H1 (cell line): Measurements from ENCODE around the gene OR6M1. TPM values are rescaled to one million over a fixed set of nuclear protein-coding genes. Genes with fewer than 3 reads are reported as not detected.

Experiments used
- ATF2 ChIP-seq: IDR thresholded peaks from 2 replicates; pipeline ENCODE4 v1.6.1; 2012; ENCODE audit warnings: low read length, inconsistent platforms
- EP300 ChIP-seq, 2 experiments: IDR thresholded peaks; 1 replicate in 1 of 2; 2 replicates in 1 of 2; pipeline ENCODE4 v1.6.1; 2011 to 2012; ENCODE audit warnings: low read depth in 2 of 2, low read length in 2 of 2, mild to moderate bottlenecking in 2 of 2, borderline replicate concordance in 1 of 2, inconsistent platforms in 1 of 2, moderate library complexity in 1 of 2
- GABPA ChIP-seq: IDR thresholded peaks from 2 replicates; pipeline ENCODE4 v1.6.1; 2011; ENCODE audit warnings: mild to moderate bottlenecking, low read length, moderate library complexity, borderline replicate concordance; ENCODE audit not compliant: insufficient read depth
- POLR2A ChIP-seq, 2 experiments: IDR thresholded peaks; 1 replicate in 1 of 2; 2 replicates in 1 of 2; pipeline ENCODE4 v1.6.1; 2011; ENCODE audit warnings: low read depth in 2 of 2, low read length in 2 of 2, mild to moderate bottlenecking in 2 of 2; ENCODE audit errors: control extremely low read depth in 1 of 2
- RNF2 ChIP-seq: fragments of 200-900, 300-1000 bp; sonication (generic); IDR thresholded peaks from 2 replicates; pipeline ENCODE4 v1.7.1; 2016; ENCODE audit warnings: borderline replicate concordance, low read depth, mild to moderate bottlenecking, antibody characterized with exemption, low read length; ENCODE audit not compliant: poor library complexity, severe bottlenecking; ENCODE audit errors: missing control alignments
- SP4 ChIP-seq: IDR thresholded peaks from 2 replicates; pipeline ENCODE4 v1.6.1; 2012; ENCODE audit warnings: low read length, inconsistent platforms
- polyA plus RNA-seq, 7 experiments: library from polyadenylated mRNA; depleted of rRNA in 3 of 7; stranded (reverse) in 5 of 7; unstranded in 2 of 7; fragments of >200 nt in 5 of 7; fragments of 200-250 nt in 2 of 7; gene quantifications; 1 replicate in 5 of 7; 2 replicates in 1 of 7; 4 replicates in 1 of 7; pipeline versions ENCODE4 v1.2.1 to v1.2.3, GENCODE V29; 2011 to 2013; ENCODE audit warnings: missing spikeins in 2 of 7, mixed read lengths in 2 of 7
- total RNA-seq: library from RNA; stranded (reverse); fragmentation: NEBNext Ultra II Directional; extraction: Animal tissue kit (Norgen Biotek cat#: 25700); gene quantifications from 2 replicates; pipeline ENCODE4 v1.2.1, GENCODE V29; 2021
- TF ChIP-seq, protein P1 (sequence below): fragments of 300-600 bp; sonication (generic); IDR thresholded peaks from 2 replicates; pipeline ENCODE4 v1.7.1; 2012; ENCODE audit warnings: low read length, moderate library complexity, mild to moderate bottlenecking, inconsistent platforms; ENCODE audit not compliant: insufficient replicate concordance

OR6M1 gene
- total and polyA plus RNA-seq, 2 of the 8 experiments (the other 6 are each of a cell fraction or from before 2014, with no cell fraction given), result not detected

DNA sequence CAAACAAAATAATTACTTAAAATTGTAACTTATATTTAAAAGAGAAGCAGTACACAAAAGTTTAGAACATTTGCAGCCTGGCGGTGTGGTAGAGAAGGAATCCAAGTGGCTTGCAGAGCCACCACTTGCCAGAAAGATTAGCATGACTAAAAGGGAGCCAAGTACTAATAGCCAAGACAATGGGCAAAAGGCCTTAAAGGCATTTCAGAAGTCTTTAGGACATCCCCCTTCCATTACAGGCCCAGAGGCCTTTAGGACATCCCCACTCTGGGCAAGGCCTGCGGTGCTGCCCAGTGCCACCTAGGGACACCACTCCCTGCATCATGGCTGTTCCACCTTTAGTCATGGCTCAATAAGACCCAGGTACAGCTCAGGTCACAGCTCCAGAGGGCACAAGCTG, 46.9 kb upstream of the OR6M1 start (continued):
- TF ChIP-seq, protein P1, sequence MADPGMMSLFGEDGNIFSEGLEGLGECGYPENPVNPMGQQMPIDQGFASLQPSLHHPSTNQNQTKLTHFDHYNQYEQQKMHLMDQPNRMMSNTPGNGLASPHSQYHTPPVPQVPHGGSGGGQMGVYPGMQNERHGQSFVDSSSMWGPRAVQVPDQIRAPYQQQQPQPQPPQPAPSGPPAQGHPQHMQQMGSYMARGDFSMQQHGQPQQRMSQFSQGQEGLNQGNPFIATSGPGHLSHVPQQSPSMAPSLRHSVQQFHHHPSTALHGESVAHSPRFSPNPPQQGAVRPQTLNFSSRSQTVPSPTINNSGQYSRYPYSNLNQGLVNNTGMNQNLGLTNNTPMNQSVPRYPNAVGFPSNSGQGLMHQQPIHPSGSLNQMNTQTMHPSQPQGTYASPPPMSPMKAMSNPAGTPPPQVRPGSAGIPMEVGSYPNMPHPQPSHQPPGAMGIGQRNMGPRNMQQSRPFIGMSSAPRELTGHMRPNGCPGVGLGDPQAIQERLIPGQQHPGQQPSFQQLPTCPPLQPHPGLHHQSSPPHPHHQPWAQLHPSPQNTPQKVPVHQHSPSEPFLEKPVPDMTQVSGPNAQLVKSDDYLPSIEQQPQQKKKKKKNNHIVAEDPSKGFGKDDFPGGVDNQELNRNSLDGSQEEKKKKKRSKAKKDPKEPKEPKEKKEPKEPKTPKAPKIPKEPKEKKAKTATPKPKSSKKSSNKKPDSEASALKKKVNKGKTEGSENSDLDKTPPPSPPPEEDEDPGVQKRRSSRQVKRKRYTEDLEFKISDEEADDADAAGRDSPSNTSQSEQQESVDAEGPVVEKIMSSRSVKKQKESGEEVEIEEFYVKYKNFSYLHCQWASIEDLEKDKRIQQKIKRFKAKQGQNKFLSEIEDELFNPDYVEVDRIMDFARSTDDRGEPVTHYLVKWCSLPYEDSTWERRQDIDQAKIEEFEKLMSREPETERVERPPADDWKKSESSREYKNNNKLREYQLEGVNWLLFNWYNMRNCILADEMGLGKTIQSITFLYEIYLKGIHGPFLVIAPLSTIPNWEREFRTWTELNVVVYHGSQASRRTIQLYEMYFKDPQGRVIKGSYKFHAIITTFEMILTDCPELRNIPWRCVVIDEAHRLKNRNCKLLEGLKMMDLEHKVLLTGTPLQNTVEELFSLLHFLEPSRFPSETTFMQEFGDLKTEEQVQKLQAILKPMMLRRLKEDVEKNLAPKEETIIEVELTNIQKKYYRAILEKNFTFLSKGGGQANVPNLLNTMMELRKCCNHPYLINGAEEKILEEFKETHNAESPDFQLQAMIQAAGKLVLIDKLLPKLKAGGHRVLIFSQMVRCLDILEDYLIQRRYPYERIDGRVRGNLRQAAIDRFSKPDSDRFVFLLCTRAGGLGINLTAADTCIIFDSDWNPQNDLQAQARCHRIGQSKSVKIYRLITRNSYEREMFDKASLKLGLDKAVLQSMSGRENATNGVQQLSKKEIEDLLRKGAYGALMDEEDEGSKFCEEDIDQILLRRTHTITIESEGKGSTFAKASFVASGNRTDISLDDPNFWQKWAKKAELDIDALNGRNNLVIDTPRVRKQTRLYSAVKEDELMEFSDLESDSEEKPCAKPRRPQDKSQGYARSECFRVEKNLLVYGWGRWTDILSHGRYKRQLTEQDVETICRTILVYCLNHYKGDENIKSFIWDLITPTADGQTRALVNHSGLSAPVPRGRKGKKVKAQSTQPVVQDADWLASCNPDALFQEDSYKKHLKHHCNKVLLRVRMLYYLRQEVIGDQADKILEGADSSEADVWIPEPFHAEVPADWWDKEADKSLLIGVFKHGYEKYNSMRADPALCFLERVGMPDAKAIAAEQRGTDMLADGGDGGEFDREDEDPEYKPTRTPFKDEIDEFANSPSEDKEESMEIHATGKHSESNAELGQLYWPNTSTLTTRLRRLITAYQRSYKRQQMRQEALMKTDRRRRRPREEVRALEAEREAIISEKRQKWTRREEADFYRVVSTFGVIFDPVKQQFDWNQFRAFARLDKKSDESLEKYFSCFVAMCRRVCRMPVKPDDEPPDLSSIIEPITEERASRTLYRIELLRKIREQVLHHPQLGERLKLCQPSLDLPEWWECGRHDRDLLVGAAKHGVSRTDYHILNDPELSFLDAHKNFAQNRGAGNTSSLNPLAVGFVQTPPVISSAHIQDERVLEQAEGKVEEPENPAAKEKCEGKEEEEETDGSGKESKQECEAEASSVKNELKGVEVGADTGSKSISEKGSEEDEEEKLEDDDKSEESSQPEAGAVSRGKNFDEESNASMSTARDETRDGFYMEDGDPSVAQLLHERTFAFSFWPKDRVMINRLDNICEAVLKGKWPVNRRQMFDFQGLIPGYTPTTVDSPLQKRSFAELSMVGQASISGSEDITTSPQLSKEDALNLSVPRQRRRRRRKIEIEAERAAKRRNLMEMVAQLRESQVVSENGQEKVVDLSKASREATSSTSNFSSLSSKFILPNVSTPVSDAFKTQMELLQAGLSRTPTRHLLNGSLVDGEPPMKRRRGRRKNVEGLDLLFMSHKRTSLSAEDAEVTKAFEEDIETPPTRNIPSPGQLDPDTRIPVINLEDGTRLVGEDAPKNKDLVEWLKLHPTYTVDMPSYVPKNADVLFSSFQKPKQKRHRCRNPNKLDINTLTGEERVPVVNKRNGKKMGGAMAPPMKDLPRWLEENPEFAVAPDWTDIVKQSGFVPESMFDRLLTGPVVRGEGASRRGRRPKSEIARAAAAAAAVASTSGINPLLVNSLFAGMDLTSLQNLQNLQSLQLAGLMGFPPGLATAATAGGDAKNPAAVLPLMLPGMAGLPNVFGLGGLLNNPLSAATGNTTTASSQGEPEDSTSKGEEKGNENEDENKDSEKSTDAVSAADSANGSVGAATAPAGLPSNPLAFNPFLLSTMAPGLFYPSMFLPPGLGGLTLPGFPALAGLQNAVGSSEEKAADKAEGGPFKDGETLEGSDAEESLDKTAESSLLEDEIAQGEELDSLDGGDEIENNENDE, result no peak
- no peak for TF ChIP-seq SP4
- TF ChIP-seq RNF2, result no peak
- no peak for TF ChIP-seq POLR2A (IDR thresholded peaks at IDR 0.05; ENCODE audit: control extremely low read depth in 1 of 2, low read depth in 2 of 2, low read length in 2 of 2)
- TF ChIP-seq ATF2, result no peak
- TF ChIP-seq GABPA, result no peak
- TF ChIP-seq EP300 (IDR thresholded peaks at IDR 0.05; ENCODE audit: borderline replicate concordance in 1 of 2, low read depth in 2 of 2, low read length in 2 of 2), result no peak
